HG03103 (cell line): ENCODE data around the gene PI4K2A.
A peak's percentile ranks its signal among the peaks of the same experiment; 100 is the strongest.
"Not testable (repeated sequence)": the region's sequence is repeated elsewhere in the genome, so short reads cannot be mapped to it uniquely, and the experiment has no call there.

Experiments used
- ATAC-seq: cut with Tn5 transposase; IDR thresholded peaks from one replicate; pipeline ENCODE4 v1.9.1; 2021; ENCODE audit warnings: low read depth; ENCODE audit not compliant: unreplicated experiment

PI4K2A gene

GRCh38 chr10:97629289-97629688 is 11.2 kb upstream of the PI4K2A start:
- ATAC-seq = no peak

- no peak for ATAC-seq
Measured at GRCh38 chr10:97631098-97631497, 9.4 kb upstream of the PI4K2A start.

GRCh38 chr10:97632949-97633884 is 7.3 kb upstream of the PI4K2A start, which contains the start of gene MORN4:
Gene MORN4 (minus strand): TSS chr10:97633500. CDS start chr10:97619653, 13,847 bp downstream.
- ATAC-seq = peak; percentile 98

- ATAC-seq = no peak
Measured at GRCh38 chr10:97633921-97634320, 6.5 kb upstream of the PI4K2A start.

- no peak for ATAC-seq
Measured at GRCh38 chr10:97635577-97635976, 4.9 kb upstream of the PI4K2A start.

- not testable (repeated sequence) for ATAC-seq
Measured at GRCh38 chr10:97639090-97639489, 1.4 kb upstream of the PI4K2A start.

- peak; percentile 13 for ATAC-seq
Measured at GRCh38 chr10:97640868-97641811, 669 bp downstream of the PI4K2A start.

- ATAC-seq = not testable (repeated sequence)
Measured at GRCh38 chr10:97642471-97643159, 2.1 kb downstream of the PI4K2A start.

- ATAC-seq = no peak
Measured at GRCh38 chr10:97643441-97643985, 3.0 kb downstream of the PI4K2A start.

GRCh38 chr10:97644936-97645335 is 4.5 kb downstream of the PI4K2A start:
- ATAC-seq = no peak

- no peak for ATAC-seq
Measured at GRCh38 chr10:97647556-97647955, 7.1 kb downstream of the PI4K2A start.

- peak; percentile 90 for ATAC-seq
Measured at GRCh38 chr10:97648562-97649404, 8.3 kb downstream of the PI4K2A start.

- not testable (repeated sequence) for ATAC-seq
Measured at GRCh38 chr10:97649405-97649750, 8.9 kb downstream of the PI4K2A start.

GRCh38 chr10:97650726-97651125 is 10.3 kb downstream of the PI4K2A start:
- ATAC-seq = no peak

- no peak for ATAC-seq
Measured at GRCh38 chr10:97651773-97652172, 11.3 kb downstream of the PI4K2A start.

- ATAC-seq = no peak
Measured at GRCh38 chr10:97656777-97657176, 16.3 kb downstream of the PI4K2A start.

- no peak for ATAC-seq
Measured at GRCh38 chr10:97659589-97659988, 19.1 kb downstream of the PI4K2A start.

- ATAC-seq = no peak
Measured at GRCh38 chr10:97664282-97664850, 23.9 kb downstream of the PI4K2A start.

- no peak for ATAC-seq
Measured at GRCh38 chr10:97666992-97667391, 26.5 kb downstream of the PI4K2A start.
